Effector CD8-positive, alpha-beta T cell (primary cell): ENCODE measurements around the gene RPRML.
A peak's percentile ranks its signal among the peaks of the same experiment; 100 is the strongest.

Experiments used
- DNase-seq: peaks from one replicate; lab custom pipeline; 2025; lab: John Stamatoyannopoulos, UW

RPRML gene

DNA sequence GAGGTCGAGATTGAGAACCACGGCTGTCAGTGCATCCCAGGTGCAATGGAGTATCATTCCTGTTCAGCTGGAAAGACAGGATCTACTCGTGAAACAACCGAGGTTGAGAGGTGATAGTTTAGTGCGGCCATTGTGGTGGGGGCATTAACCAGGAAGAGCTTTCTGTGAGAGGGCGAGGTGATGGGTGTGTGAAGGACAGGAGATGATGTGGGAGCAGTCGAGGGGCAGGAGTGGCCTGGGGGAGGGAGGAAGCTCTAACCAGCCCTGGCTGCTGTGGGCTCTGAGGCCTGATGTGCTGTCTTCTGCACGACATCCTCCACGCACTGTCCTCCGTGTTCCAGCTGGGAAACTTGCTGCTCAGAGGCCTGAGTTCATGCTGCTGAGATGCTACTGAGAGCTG, 34.1 kb downstream of the RPRML start:
- no peak for DNase-seq

DNA sequence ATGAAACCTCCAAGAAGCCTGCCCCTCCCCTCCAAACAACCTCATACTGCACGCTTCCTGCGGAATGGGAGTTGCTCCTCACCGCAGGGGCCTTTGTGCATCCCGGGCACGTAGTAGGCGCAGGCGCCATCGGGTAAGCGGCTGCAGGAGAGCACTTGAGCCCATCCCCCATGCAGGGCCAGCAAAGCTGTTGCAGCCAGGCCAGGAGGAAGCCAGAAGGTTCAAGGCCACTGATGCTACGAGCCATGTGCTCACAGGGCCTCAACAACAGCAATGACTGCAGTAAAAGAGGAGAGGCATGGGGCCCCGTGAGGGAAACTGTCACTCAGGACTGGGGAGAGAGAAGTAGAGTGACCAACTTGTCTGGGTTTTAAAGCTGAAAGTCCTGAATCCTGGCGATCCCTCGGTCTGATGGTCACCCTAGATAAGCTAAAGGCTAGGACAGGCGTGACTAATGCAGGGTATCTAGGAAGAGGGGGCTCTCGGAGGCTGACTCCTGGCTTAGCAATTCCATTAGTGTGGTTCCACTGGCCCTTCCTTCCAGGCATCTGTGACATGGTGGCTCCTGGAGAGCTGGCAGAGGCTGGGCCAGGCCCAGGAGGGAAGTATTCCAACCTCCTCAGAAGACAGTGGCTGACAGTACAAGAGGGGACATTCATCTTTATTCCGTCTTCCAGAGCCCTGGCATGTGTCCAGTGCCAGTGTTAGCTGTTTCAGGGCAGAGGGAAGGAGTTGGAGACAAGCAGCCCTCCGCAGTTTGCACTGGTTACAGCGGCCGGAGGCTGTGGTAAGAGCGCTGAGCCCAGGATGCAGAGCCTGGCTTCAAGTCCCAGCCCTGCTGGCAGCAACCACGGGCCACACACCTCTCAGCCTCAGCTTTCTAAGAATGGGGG, 35.3 kb downstream of the RPRML start:
- DNase-seq, result no peak

DNA sequence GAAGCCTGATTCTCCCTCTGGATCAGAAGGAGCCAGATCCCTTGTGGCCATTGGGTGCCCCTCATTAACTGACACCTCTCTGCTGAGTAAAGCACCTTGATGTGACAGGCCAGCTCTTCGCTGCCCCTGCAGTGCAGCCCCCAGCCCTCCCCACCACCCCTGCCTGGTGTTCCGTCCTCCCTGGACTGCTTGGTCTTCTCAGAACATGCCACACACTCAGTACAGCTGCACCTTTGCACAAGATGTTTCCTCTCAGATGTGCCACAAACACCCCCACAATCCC, 35.9 kb downstream of the RPRML start:
- DNase-seq, result no peak

DNA sequence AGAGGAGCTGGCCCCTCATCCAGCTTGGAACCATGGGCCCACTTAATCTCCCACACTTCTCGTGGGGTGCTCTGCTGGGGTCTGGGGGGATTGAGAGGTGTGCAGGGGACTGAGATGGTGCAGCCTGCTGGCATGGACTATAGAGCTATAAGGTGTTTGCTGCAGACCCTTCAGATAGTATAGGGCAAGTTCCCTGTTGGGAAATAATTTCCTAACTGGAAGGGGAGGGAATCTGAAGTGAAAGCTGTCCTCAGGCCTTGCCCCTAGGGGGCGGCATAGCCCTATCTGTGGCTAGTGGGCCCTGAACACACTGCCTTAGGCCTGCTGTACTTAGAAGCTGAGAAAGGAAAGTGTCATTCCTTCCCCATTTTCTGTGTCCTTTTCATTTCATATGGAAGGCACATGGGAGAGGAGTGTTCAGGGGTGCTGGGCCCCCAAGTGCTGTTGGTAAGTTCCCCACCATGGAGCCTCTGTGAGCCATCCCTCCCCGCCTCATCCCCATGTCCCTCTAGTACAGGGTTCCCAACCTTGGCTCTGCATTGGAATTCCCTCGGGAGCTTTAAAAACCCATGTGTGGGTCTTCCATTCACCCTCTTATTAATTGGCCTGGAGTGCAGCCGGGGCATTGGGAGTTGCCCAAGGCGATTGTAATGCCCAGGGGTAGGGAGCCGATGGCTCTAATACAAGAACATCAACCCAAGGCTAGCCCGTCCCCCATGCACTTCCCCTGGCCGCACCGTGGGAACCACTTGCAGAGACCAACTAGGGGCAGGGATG, 36.4 kb downstream of the RPRML start:
- DNase-seq, result peak; percentile 10

DNA sequence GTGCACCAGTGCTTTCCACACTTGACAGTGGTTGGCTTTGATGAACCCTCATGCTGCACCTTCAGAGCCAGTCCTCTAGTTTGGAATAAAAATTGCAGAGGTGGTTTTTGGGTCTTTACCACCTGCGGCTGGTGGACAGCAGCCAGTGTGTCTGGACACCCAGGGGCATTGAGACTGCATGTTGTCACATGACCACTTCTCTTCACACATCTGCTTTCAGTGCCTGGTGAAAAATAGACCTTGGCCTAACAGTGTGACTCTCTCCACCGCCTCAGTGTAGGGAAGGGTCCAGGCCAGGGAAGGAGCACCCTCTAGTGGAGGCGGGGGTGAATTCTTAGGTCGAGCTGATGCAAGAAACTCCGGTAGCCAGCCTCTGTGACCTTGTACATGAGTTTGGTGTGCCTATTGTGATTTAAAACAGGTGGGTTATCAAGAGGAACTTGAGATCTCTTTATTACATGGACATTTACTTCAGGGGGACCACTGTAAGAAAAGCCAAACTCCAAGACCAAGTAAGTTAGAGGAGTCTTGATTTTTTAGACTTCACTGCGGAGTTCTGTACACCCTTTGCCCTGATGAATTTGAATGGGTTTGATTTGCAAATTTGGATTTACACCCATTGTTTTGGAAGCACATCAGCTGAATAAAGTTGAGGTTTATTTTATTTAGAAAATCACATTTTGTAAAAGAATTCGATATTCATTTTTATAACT, 38.2 kb downstream of the RPRML start:
- peak; percentile 28 for DNase-seq

DNA sequence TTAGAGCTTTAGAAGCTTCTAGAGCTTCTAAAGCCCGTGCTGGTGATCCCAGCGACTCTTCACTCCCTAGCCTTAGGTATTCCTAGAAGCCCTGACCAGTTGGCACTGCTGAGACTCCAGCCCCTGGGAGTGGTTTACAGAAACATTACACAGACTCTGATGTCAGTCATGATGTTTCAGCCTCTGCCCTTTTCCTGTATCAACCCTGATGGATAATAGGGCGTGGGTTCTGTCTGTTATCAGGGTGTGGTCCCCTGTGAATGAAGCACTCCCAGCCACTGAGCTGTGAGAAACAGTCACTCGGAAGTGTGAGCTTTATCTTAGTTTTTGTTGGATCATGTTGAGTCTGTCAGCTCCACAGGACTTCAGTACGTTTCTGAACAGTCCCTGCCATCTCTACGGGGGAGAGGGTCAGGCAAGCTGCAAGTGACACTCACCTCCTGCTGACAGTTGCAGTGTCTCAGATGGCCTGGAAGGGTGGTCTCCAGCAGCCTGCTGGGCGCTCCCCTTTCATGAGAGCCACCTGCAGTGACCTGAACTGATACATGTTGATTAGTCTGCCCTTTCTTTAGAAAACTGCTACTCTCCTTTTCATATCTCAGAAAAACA, 43.3 kb downstream of the RPRML start:
- no peak for DNase-seq

DNA sequence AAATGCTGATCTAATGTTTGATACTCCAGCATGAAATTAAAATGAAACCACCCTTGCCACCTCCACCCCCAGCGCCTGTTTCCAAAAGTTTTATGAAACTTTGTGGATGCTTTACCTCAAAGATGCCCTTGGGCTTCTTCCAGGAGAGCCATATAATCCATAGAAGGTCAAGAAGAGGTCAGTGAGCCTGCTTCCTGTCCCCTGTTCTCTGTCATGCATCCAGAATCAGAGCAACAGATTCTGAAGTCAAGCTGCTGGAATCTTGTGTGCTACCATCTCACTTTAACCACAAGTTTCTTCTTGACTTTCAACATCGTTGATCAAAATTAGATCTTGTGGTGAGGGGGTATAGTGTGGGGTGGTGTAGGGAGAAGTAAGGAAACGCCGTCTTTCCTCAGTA, 47.5 kb downstream of the RPRML start:
- DNase-seq, result no peak

DNA sequence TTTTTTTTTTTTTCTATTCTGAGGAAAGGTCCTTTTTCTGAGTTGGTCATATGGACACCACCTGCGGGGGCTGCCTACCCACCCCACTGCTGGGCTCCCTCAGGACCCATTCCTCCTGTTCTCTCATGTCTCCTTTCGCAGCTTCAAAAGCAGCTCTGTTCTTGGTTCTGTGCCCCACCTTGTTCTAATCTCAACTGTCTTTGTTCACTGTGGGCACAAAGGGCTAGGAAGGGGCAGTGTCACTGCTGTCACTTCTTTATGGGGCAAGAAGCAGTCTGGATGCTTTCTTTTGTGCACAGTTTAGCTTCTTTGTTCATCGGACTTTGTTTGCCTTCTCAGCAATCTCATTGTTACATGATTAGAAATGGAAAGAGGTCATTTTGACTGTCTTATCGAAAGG, 49.0 kb downstream of the RPRML start:
- no peak for DNase-seq

DNA sequence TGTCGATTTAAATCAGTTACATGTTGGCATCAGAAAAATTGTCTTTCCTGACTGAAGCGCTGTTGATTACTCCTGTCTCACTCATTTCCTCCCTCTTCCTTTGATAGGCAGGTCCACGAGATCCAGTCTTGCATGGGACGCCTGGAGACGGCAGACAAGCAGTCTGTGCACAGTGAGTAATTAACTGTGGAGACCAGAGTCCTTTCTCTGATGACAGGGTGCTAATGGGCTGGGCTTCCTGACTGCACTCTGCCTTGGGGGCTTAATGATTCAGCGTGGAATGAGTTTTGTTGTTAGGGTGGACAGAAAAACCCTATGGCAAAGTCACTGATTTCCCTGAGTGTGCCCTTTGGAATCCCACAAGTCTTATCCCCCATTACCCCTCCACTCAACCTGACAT, 49.6 kb downstream of the RPRML start:
- no peak for DNase-seq

DNA sequence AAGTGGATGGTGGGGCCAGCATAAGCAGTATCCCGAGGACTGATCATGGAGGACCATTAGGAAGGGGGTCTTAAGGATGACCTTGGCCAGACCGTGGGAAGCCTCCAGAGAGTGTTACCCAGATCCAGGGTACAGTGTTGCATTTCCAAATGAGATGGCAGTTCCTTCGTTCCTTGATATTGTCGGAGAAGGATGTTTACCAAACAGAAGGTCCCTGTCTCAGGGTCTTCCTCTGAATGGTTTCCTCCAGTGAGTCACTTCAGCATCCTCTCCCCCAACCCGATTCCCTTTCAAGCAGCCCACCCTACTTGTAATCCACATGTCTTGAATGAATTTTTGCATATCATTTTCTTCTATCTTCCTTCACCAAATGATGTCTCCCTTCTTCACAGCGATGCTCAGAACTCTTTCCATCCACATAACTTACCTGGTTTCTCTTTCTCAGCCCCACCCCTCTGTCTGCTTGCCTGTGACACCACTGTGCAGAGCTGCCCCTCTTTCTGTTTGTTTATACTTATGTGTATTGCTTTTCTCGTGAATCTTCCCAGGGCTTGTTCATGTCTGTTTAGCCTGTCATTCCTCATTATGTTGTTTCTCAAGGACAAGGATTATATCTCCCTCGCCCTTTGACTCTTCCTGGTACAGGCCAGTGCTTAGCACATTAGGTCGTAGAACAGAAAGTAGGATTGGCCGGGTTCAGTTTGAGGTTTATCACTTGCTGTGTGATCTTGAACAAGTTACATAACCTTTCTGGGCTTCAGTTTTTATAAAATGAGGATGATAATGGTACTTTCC, 50.4 kb downstream of the RPRML start:
- no peak for DNase-seq
